ENCODE results near the gene MPP4. TPM values are rescaled to one million over a fixed set of nuclear protein-coding genes. Genes with fewer than 3 reads are reported as not detected.
A peak's percentile ranks its signal among the peaks of the same experiment; 100 is the strongest.

The MPP4 gene
- total and polyA plus RNA-seq, 2 of the 13 experiments (the other 11 are each of a cell fraction or from before 2014, with no cell fraction given): not detected

GRCh38 chr2:201642579-201643215 is 55.7 kb downstream of the MPP4 start (continued):
- TF ChIP-seq ARNTL (CRISPR knock-in tag; IDR thresholded peaks at IDR 0.05): peak; percentile 33; the same call in 1 of the 2 replicates
- TF ChIP-seq ZNF556 (CRISPR knock-in tag; IDR thresholded peaks at IDR 0.05; ENCODE audit: borderline replicate concordance): no peak
- TF ChIP-seq HINFP (CRISPR knock-in tag; IDR thresholded peaks at IDR 0.05; ENCODE audit: low read depth): no peak
- no peak for TF ChIP-seq ZKSCAN1 (IDR thresholded peaks at IDR 0.05; ENCODE audit: low read length)
- no peak for TF ChIP-seq ZFP37 (CRISPR knock-in tag; IDR thresholded peaks at IDR 0.05; ENCODE audit: borderline replicate concordance)
- peak; percentile 76 for TF ChIP-seq ARNT2 (CRISPR knock-in tag; IDR thresholded peaks at IDR 0.05; ENCODE audit: low read depth)
- TF ChIP-seq SIX1 (CRISPR knock-in tag; IDR thresholded peaks at IDR 0.05; ENCODE audit: borderline replicate concordance): no peak
- 0 out of 2 replicates have a peak, but pooled peaks have one; percentile 74 for TF ChIP-seq ZNF546 (CRISPR knock-in tag; conservative IDR thresholded peaks at IDR 0.05)
- no peak for TF ChIP-seq PCBP2 (optimal IDR thresholded peaks at IDR 0.05; ENCODE audit: low read depth, low read length, poor library complexity, severe bottlenecking)
- no peak for TF ChIP-seq ZSCAN25 (CRISPR knock-in tag; IDR thresholded peaks at IDR 0.05)
- peak; percentile 31; the same call in 1 of the 2 replicates for TF ChIP-seq JUN (CRISPR knock-in tag; IDR thresholded peaks at IDR 0.05)
- 0 out of 2 replicates have a peak, but pooled peaks have one; percentile 50 for TF ChIP-seq PHF21A (CRISPR knock-in tag; IDR thresholded peaks at IDR 0.05)
- TF ChIP-seq MAF1 (CRISPR knock-in tag; IDR thresholded peaks at IDR 0.05; ENCODE audit: borderline replicate concordance): no peak
- peak; percentile 81 for TF ChIP-seq ZNF574 (CRISPR knock-in tag; IDR thresholded peaks at IDR 0.05)
- TF ChIP-seq TRAFD1 (CRISPR knock-in tag; IDR thresholded peaks at IDR 0.05; ENCODE audit: borderline replicate concordance): peak; percentile 51; the same call in 1 of the 2 replicates
- peak; percentile 91 for TF ChIP-seq ATF1 (CRISPR knock-in tag; IDR thresholded peaks at IDR 0.05)
- TF ChIP-seq ZBTB42 (CRISPR knock-in tag; IDR thresholded peaks at IDR 0.05): no peak
- no peak for TF ChIP-seq ZNF383 (CRISPR knock-in tag; IDR thresholded peaks at IDR 0.05; ENCODE audit: borderline replicate concordance)
- TF ChIP-seq TBX3 (IDR thresholded peaks at IDR 0.05; ENCODE audit: borderline replicate concordance): no peak
- peak; percentile 87 for TF ChIP-seq ZNF552 (CRISPR knock-in tag; IDR thresholded peaks at IDR 0.05; ENCODE audit: borderline replicate concordance)
- no peak for TF ChIP-seq ZNF24 (IDR thresholded peaks at IDR 0.05)
- no peak for TF ChIP-seq U2AF1 (optimal IDR thresholded peaks at IDR 0.05; ENCODE audit: low read depth, low read length)
- TF ChIP-seq CEBPB (IDR thresholded peaks at IDR 0.05; ENCODE audit: borderline replicate concordance, low read depth, low read length): no peak
- no peak for TF ChIP-seq GPBP1L1 (CRISPR knock-in tag; IDR thresholded peaks at IDR 0.05)
